ENCODE measurements around the gene TBC1D3G. TPM values are rescaled to one million over a fixed set of nuclear protein-coding genes. Genes with fewer than 3 reads are reported as not detected.

TBC1D3G gene
- not detected in 5 replicates for total RNA-seq (2022; extraction: Qiagen RNA extraction; ENCODE audit: low read depth)

DNA sequence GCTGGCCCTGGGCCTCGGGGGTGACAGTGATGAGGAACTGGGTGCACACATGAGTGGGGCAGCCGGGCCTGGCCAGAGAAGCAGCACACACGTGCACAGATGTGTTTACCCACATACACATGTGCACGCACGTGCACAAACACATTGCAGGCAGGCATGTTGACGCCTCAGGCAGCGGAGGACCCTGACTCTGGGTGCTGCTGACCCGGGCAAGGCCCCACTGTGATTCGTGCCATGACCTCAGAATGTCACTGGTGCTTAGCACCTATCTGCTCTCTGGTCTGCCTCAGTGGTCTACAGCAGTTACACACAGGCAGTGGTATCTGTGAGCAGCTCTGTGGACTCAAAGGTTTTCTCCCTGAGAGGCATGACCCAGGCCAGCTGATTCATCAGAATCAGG is at the start of gene TBC1D3G:
Gene TBC1D3G, plus strand, starts transcription at position 301 of the 400 bp plus-strand sequence. CDS start 1,528 bp downstream, outside the sequence.

Other genes starting within 250 kb of the TBC1D3G start
- not detected in 5 replicates for gene CCL3, start 233.7 kb upstream of the TBC1D3G start, total RNA-seq (2022; extraction: Qiagen RNA extraction; ENCODE audit: low read depth)
- not detected in 5 replicates for gene CCL4, start 220.1 kb upstream of the TBC1D3G start, total RNA-seq (2022; extraction: Qiagen RNA extraction; ENCODE audit: low read depth)
- 1.9 to 3.7 TPM (median 3.5 TPM) in 5 replicates for gene TBC1D3B, start 147.2 kb upstream of the TBC1D3G start, total RNA-seq (2022; extraction: Qiagen RNA extraction; ENCODE audit: low read depth)
- not detected in 5 replicates for gene CCL3L1, start 127.1 kb upstream of the TBC1D3G start, total RNA-seq (2022; extraction: Qiagen RNA extraction; ENCODE audit: low read depth)
- gene CCL4L2, start 112.8 kb upstream of the TBC1D3G start, total RNA-seq (2022; extraction: Qiagen RNA extraction; ENCODE audit: low read depth): not detected in 5 replicates
- gene TBC1D3I, start 59.3 kb upstream of the TBC1D3G start, total RNA-seq (2022; extraction: Qiagen RNA extraction; ENCODE audit: low read depth): 0.09 to 0.19 TPM (median 0.15 TPM) in 3 of 5 replicates, not detected in the others
- not detected in 5 replicates for gene TBC1D3H, start 64.6 kb downstream of the TBC1D3G start, total RNA-seq (2022; extraction: Qiagen RNA extraction; ENCODE audit: low read depth)
- gene ZNHIT3, start 162.8 kb downstream of the TBC1D3G start, total RNA-seq (2022; extraction: Qiagen RNA extraction; ENCODE audit: low read depth): 83.1 to 86.9 TPM (median 83.9 TPM) in 5 replicates
- gene MYO19, start 211.0 kb downstream of the TBC1D3G start, total RNA-seq (2022; extraction: Qiagen RNA extraction; ENCODE audit: low read depth): 56.6 to 64.4 TPM (median 60.5 TPM) in 5 replicates
- 24.2 to 28.7 TPM (median 25.2 TPM) in 5 replicates for gene PIGW, start 211.1 kb downstream of the TBC1D3G start, total RNA-seq (2022; extraction: Qiagen RNA extraction; ENCODE audit: low read depth)
- gene GGNBP2, start 221.0 kb downstream of the TBC1D3G start, total RNA-seq (2022; extraction: Qiagen RNA extraction; ENCODE audit: low read depth): 54.9 to 64.1 TPM (median 57.5 TPM) in 5 replicates